SH-SY5Y (cell line): ENCODE results near the gene THEMIS2.

Source experiments
- GATA2 ChIP-seq: IDR thresholded peaks from 2 replicates; pipeline ENCODE4 v1.6.1; 2011; ENCODE audit warnings: mild to moderate bottlenecking, low read depth, low read length
- GATA3 ChIP-seq: IDR thresholded peaks from 2 replicates; pipeline ENCODE4 v1.6.1; 2011; ENCODE audit warnings: low read depth, mild to moderate bottlenecking, low read length, moderate library complexity

- TF ChIP-seq GATA3: no peak
- no peak for TF ChIP-seq GATA2
Observed at GRCh38 chr1:27872059-27872801, at the start of gene THEMIS2.
